GM18873 (cell line): ENCODE results near the gene PLCG1.

Source experiments
- ATAC-seq: cut with Tn5 transposase; IDR thresholded peaks from one replicate; pipeline ENCODE4 v1.9.1; 2021; ENCODE audit warnings: mild to moderate bottlenecking, moderate library complexity, moderate number of reproducible peaks; ENCODE audit not compliant: unreplicated experiment, low FRiP score

The PLCG1 gene

GRCh38 chr20:41141153-41141815, 3.9 kb downstream of the PLCG1 start:
- ATAC-seq, result no peak

GRCh38 chr20:41142245-41142644, 4.9 kb downstream of the PLCG1 start:
- ATAC-seq, result no peak

- no peak for ATAC-seq
Observed at GRCh38 chr20:41142919-41143318, 5.6 kb downstream of the PLCG1 start.

GRCh38 chr20:41143354-41143753, 6.0 kb downstream of the PLCG1 start:
- no peak for ATAC-seq

GRCh38 chr20:41145317-41145716, 8.0 kb downstream of the PLCG1 start:
- ATAC-seq, result no peak

GRCh38 chr20:41145821-41146620, 8.7 kb downstream of the PLCG1 start:
- no peak for ATAC-seq

GRCh38 chr20:41147767-41148191, 10.4 kb downstream of the PLCG1 start:
- ATAC-seq, result no peak

GRCh38 chr20:41148942-41149341, 11.6 kb downstream of the PLCG1 start:
- ATAC-seq, result no peak

GRCh38 chr20:41150664-41151063, 13.3 kb downstream of the PLCG1 start:
- no peak for ATAC-seq

GRCh38 chr20:41151134-41151869, 14.0 kb downstream of the PLCG1 start:
- no peak for ATAC-seq

GRCh38 chr20:41152108-41152757, 14.9 kb downstream of the PLCG1 start:
- no peak for ATAC-seq

- ATAC-seq, result no peak
Observed at GRCh38 chr20:41154436-41155176, 17.3 kb downstream of the PLCG1 start.

- ATAC-seq, result no peak
Observed at GRCh38 chr20:41155261-41155660, 17.9 kb downstream of the PLCG1 start.

- no peak for ATAC-seq
Observed at GRCh38 chr20:41158082-41158625, 20.8 kb downstream of the PLCG1 start.

- no peak for ATAC-seq
Observed at GRCh38 chr20:41159547-41159946, 22.2 kb downstream of the PLCG1 start.

- no peak for ATAC-seq
Observed at GRCh38 chr20:41160686-41161085, 23.3 kb downstream of the PLCG1 start.

GRCh38 chr20:41161886-41162285, 24.5 kb downstream of the PLCG1 start:
- no peak for ATAC-seq

- no peak for ATAC-seq
Observed at GRCh38 chr20:41162396-41162795, 25.1 kb downstream of the PLCG1 start.

GRCh38 chr20:41163821-41164220, 26.5 kb downstream of the PLCG1 start:
- no peak for ATAC-seq
